ENCODE measurements around the gene CFAP77.
"Not testable (repeated sequence)": the region's sequence is repeated elsewhere in the genome, so short reads cannot be mapped to it uniquely, and the experiment has no call there.

Gene CFAP77

DNA sequence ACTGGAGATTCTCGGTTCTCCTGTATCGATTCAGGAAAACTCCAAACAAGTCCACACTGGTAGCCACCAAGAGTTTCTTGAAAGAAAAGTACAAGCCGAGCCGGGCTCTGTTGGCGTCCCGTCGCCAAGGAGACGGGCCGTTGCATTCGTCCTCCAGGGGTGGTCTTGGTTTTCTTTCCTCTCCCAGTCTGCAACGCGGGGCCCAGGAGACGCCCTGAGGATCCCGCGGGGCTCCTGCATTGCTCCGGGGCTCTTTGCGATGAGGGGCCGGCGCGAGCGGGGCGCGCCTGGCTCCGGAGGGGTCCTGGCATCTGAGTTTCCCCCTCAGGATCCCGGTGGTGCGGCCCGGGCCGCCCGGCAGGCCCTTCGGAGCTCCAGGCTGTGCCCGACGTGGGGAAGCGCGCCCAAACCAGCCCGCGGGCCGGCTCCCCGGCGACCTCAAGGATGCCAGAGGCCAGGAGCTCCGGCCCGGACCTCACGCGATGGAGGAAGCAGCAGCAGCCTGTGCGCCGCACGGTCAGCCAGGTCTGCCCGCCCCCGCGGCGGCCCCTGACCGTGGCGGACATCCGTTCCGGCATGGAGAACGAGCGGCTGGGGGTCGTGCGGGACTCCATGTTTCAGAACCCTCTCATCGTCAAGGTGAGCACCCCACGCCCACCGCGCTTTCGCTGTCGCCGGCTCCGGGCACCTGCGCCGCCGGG is at the start of gene CFAP77:
Gene CFAP77, plus strand, starts transcription at position 384 of the 701 bp plus-strand sequence. Its CDS starts 61 bp downstream, at position 445.
- no peak for DNase-seq

DNA sequence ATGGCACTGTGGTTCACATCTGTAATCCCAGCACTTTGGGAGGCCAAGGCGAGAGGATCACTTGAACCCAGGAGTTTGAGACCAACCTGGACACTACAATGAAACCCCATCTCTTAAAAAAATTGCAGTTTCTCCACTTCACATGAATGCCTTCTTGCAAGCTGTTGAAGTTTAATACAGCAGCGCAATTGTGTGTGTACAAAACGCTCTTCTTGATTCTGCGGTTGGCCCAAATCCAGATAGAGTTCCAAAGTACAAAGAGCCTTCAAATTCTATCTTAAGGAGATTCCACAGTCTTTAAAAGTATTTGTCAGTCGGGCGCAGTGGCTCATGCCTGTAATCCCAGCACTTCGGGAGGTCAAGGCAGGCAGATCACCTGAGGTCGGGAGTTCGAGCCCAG is 45.9 kb upstream of the CFAP77 start:
- DNase-seq, result no peak

DNA sequence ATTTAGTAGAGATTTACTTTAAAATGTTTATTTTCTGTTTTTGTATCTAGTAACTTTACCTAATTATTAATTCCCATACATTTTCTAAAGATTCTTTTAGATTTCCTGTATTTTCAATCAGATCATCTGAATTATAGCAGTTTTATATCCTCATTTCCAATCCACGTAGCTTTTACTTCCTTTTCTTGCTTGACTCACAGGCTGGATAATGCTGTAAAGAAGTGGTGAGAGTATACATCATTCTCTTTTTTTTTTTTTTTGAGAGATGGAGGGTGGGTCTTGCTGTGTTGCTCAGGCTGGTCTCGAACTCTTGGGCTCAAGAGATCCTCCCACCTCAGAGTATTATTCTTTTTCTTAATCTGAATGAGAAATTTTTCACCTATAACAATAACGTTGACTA is 44.0 kb upstream of the CFAP77 start:
- no peak for DNase-seq

DNA sequence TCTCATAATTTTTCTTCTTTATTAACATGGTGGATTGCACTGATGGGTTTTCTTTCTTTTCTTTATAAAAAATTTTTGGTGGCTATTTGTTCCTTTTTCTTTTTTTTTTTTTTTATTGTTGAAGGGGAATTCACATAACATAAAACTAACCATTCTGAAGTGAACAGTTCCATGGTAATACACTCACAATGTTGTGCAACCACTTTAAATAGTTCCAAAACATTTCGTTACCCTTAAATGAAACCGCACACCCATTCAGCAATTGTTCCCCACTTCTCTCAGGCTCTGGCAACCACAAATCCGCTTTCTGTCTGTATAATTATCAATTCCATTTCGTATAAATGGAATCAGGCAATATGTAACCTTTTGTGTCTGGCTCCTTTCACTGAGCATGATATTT is 43.5 kb upstream of the CFAP77 start:
- DNase-seq, result peak in 1 of 2 experiments; percentile 34

DNA sequence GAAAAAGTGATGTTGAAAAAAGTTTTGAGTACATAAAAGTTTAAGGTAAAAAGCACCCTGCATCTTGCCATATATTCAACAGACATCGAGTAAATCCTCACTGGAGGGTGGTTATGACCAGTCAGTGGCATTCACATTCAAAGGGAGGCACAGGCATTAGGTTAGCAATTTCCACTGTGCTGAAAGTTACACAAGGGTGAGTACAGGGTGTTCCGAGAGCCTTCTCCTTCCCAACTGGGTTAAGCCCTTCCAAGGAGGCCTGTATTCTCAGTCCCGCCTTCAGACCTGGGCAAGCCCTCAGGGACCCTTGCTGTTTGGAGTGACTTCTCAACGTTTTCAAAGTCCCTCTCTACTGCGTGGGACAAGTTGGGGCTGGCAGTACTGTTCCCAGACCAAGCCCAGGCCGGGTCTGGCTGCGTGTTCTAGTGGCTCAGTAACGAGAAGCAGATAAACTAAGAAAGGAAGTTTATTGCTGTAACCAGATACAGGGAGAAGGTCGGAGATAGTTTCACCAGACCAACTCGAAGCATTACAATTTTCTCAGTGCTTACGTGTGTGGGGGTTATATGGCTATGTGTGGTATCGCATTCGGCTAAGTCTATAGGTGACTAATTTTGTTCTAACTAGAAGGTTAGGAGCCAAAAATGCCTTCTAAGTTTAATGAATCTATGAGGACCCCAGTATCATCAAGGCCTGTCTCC is 42.2 kb upstream of the CFAP77 start:
- no peak for DNase-seq

DNA sequence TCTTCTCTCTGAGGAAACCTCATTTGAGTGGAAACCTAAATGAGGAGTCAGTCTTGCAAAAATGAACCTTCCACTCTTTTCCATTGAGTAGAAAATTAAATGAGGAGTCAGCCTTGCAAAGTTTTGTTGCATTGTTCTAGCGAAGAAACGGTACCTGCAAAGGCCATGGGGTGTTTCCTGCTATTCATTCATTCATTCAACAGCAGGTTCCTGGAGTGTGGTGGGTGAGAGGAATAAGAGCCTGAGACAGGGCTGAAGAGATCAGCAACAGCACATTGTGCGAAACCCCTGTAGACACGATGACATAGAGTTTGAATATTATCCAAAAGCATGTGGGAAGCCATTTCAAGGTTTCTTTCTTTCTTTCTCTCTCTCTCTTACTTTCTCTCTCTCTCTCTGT is 40.6 kb upstream of the CFAP77 start:
- no peak for DNase-seq

DNA sequence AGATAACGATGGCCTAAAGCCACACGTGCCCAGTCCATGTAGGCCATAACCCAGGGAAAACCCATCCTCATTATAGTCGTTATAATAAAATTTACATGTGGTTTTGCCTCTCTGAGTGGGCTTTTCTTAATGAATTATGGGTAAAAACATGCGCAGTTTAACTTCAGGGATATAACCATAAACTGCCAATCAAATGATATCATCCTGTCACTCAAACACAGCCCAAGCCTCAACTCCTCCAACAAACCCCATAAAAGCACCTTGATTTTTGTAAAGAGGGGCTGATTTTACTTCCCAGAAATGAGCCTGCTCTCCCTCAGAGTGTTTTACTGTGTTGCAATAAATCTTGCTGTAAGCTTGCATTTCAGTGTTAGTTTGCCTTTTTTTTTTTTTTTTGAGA is 39.4 kb upstream of the CFAP77 start:
- DNase-seq, result no peak

DNA sequence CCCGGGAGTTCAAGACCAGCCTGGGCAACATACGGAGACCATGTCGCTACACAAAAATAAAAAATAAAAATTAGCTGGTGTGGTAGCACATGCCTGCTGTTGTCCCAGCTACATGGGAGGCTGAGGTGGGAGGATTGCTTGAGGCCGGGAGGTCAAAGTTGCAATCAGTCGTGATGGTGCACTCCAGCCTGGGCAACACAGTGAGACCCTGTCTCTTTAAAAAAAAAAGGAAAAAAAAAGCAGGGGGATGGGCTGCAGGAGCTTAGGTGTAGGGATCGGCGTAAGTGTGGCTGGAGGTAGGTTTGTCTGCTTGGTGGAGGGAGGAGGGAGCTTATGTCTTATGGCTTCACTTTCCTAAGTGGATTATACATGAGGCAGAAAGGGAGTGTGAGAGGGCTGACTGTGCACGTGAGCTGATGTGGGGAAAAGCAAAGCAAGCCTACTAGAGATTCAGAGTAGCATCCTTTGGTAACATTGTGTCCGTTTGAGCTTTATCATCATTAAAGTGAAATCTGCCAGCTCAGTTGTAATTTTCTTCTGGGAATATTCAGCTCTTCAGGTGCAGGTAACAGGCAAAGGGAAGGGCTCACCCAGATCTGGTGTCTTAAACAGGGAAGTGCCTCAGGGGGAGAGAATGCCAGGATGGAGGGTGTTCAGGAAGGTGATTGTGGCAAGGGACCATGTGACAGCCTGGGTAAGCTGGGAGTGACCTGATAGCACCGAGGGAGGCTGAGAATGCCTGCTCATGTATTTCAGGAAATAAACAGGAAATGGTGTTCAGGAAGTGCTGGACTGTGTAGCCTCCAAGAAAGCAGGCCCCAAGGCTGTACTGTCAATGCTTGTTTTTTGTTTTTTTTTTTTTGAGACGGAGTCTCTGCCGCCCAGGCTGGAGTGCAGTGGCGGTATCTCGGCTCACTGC is 37.6 kb upstream of the CFAP77 start:
- peak; percentile 75 to 76 for DNase-seq

DNA sequence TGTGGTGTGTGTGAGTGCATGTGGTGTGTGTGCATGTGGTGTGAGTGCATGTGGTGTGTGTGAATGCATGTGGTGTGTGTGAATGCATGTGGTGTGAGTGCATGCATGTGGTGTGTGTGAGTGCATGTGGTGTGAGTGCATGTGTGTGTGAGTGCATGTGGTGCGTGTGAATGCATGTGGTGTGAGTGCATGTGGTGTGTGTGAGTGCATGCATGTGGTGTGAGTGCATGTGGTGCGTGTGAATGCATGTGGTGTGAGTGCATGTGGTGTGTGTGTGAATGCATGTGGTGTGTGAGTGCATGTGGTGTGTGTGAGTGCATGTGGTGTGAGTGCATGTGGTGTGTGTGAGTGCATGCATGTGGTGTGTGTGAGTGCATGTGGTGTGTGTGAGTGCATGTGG is 32.2 kb upstream of the CFAP77 start:
- DNase-seq, result not testable (repeated sequence)

DNA sequence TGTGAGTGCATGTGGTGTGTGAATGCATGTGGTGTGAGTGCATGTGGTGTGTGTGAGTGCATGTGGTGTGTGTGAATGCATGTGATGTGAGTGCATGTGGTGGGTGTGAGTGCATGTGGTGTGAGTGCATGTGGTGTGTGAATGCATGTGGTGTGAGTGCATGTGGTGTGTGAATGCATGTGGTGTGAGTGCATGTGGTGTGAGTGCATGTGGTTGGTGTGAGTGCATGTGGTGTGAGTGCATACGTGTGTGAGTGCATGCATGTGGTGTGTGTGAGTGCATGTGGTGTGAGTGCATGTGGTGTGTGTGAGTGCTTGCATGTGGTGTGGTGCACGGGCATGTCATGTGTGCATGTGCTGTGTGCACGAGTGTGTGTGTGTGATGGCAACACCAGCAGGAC is 31.6 kb upstream of the CFAP77 start:
- DNase-seq, result not testable (repeated sequence)

DNA sequence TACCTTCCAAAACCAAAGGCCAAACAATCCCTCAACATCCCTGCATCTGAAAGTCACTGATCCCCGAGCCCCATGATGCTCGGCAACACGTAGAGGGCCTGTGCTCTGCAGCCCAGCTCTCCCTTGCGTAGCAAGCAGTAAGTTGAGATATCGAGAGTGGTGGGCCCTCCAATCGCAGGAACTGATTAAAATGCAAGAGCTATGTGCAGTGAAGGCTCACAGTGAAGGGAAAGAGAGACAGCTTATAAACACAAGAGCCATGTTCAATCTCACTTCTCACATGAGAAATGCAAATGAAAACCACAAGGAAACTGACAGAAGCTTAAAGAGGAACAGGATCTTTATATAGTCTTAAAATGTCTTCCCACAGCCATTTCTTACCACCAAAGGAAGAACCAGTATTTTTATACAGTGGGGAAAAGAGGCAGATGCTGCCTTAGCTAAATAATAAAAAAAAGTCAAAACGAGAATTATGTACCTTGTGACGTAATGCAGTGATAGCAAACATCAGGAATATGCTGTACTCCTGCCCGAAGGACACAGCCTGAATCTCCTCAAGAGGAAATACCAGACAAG is 28.0 kb upstream of the CFAP77 start:
- DNase-seq, result peak; percentile 36 to 45

DNA sequence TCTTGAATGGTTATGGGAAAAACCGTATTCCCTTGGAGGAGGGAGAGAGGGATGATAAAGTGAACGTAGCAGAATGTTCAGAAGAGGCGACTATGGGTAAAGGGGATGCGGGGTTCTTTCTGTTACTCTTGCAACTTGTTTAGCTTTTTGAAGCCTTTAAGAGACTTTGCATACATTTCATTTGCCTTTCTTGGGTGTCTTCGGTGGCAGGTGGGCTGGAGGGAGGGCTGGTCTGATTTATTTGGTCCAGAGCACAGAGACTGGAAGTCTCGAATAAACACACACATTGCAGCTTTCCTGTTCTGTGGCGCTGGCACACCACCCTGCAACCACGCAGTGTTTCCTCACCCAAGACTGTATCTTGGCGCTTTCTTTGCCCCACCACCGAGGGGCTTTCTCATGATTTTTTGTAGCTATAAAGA is 26.5 kb upstream of the CFAP77 start:
- no peak for DNase-seq

DNA sequence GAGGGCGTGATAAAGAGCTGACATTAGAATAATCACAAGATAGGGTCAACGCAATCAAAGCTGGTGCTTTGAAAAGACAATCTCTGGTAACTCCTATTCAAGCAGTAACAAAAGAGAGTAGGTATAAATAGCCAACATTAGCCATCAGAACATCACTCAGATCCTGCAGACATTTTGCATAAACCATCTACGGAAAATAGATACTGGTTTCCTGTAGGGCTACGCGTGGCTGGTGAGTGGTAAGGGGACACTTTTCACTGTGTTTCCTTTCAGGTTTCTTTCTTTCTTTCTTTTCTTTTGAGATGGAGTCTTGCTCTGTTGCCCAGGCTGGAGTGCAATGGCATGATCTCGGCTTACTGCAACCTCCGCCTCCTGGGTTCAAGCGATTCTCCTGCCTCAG is 25.6 kb upstream of the CFAP77 start:
- DNase-seq, result no peak

DNA sequence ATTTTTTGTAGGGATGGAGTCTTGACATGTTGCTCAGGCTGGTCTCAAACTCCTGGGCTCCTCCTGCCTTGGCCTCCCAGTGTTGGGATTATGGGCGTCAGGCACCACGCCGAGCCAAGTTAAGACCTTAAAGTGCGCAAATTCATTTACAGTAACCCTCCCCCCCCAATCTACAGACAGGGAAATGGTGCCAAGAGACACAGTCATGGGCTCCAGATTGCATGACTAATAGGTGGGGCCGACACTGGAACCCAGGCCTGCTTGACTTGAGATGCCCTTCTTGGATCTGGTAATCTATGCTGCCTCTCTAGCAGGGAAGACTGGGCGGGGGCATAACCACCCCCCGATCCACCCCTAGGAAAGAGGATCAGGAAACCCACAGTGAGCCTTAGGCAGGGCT is 22.9 kb upstream of the CFAP77 start:
- DNase-seq, result no peak

DNA sequence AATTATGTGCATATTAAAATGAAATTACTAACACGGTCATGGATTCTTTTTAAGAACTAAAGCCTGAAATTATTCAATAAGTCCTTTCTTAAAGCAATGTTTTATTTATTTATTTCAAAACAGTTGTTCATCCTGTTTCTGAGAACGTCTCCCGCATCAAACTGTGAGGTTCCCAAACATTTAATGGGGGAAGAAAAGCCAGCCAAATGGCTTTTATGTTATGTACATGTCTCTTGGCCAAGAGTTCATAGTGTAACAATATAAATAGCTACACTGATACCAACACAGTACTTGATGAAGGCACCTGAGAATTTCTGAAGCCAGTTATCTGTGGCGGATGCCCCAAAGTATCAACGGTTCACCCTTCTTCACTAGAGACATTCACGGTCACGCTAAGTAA is 19.0 kb upstream of the CFAP77 start:
- no peak for DNase-seq

DNA sequence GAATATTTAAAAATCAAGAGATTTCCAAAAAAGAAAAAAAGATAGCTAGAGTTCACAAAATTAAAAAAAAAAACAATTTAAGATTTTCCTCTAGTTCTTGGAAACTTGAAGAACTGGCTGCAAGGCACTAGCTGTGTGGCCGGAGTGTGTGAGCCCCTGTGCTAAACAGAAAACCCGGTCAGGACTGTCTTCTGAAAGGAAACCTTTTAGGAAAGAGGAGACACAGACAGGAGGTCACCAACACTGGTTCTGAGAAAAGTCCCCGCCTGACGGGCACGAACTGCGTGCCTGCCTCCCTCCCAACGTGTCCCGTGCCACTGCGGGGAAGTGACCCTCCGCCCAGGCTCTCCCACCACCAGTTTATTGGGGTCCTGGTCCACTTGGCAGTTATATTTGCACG is 18.6 kb upstream of the CFAP77 start:
- DNase-seq, result no peak

DNA sequence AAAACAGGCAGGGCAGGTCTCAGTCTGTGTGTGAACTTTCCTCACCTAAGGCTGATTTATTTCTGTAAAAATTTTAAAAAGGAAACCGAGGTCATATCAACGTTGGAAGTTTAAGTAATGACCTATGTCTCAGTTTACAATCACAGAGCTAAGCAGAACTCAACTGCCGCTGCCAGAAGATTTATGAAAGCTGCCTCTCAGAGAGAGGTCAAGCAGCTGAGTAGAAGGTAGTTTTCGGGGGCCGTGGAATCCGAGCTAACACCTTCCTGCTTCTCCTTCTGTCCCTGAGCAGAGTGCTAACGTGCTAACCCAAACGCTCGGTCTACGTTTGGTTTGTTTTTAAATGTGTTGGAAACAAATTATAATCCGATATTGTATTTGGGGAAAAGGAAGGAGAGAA is 14.5 kb upstream of the CFAP77 start:
- no peak for DNase-seq

DNA sequence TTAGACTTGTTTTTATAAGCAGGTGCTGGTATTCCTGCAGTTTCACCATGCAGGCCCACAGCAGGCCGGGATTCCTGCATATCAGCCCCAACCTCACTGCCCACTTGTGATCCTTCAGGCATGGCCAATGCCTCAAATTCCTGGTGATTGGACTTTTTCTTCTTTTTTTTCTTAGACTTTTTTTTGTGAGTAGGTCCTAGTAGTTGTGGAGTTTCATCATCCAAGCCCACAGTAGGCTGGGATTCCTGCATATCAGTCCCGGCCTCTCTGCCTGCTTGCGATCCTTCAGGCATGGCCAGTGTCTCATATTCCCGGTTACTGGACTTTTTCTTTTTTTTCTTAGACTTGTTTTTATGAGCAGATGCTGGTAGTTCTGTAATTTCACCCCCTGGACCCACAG is 8.2 kb upstream of the CFAP77 start:
- DNase-seq, result no peak

DNA sequence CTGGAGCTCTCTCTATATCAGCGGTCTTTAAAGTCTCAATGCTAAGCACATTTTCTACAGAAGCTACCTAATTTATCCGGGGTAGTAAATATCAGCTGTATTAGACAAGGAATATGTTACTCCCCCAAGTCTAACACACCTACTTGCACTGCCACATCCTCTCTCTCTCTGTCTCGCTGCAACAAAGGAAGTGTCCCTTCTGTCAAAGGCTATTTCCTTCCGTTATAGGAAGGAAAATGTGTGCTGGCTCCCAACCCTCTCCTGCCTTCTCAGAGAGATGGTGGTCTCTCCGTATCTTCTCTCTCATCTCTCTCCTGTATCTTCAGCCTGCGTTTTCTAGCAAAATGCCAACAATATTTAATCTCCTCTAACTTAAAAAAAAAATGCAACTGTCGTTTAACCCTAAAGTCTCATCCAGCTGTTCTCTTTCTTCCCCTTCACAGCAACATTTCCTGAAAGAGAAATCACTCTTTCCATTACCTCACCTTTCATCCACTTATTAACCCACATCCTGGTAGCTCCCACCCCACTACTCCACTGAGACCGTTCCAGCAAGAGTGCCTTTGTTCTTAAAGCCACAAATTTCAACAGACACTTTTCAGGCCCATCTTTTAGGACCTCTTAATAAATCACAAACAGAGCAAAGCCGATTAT is 5.7 kb upstream of the CFAP77 start:
- peak; percentile 22 to 23 for DNase-seq

DNA sequence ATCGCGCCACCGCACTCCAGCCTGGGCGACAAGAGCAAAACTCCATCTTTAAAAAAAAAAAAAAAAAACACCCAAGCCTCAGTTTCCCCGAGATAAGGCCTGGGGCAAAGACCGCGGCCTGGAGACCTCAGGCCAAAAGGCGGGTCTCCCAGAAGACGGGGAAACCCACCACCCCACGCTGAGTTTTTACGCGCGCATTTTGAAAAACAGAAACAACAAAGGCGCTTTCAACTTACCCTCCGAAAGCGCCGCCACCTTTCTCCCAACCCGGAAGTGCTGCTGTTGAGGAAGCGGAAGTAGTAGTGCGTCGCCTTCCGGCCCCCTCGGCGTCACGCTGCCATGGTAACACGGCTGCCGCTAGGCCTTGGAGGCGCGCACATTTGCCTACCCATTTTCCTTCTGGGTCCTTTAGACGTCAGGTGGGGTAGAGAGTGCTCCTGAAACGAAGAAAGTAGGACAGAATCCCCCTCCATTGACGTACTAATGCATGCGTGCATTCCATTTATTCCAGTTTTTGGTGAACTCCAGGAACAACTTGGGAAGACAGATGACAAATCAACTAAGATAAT is 3.4 kb upstream of the CFAP77 start, which contains the start of gene TTF1:
Gene TTF1, minus strand, starts transcription at position 287 of the 569 bp plus-strand sequence. CDS start 4,019 bp downstream, outside the sequence.
- peak; percentile 83 to 88 for DNase-seq

DNA sequence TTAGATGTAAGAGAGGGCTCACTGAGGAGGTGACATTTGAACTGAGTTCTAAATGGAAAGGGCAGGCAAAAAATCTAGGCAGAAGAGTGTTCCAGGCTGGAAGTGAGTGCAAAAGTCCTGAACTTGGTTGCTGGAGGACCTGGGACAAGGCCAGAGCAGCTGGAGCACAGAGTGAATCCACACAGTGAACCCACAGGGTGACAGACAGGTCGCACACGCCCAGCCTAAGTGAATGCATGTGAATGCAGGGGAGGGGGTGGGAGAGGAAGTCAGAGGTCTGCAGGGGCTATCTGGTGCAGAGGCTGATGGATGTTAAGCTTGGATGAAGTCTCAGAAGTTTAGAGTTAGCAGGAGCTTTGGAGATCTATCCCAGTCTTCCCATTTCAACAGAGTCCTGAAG is 2.8 kb upstream of the CFAP77 start:
- DNase-seq, result no peak

DNA sequence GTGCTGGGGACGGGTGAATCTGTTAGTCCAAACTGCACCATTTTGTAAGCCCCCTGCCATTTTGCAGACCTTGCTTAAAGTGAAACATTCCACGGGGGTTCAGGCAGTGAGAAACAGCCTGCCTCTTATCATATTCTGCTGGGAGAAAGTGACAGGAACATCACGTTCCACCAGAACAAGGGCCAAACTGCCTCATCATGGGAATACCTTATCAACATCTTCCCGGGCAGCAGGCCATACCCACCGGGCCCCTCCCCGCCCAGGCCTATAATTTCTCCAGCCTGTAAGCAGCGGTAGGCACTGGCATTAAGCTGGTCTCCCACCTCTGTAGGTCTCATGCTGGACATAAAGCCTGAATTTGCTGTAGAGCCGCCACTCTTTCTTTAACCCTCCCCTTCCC is 1.5 kb upstream of the CFAP77 start:
- DNase-seq, result no peak
